Spleen (tissue), 11 donors: ENCODE results near the gene MPND. TPM values are rescaled to one million over a fixed set of nuclear protein-coding genes. Genes with fewer than 3 reads are reported as not detected.

Experiments used
- DNase-seq: peaks from one replicate; pipeline ENCODE4 v3.0.0-alpha.2; 2020
- H3K27ac ChIP-seq, 8 donors: fragments of 200-600 bp; sonication (generic) in 7 of 8; 1 replicate in 4 of 8; 2 replicates in 4 of 8; pipeline versions ENCODE4 v1.5.0 to v1.8.0; 2016 to 2021; ENCODE audit warnings: inconsistent platforms in 4 of 8, mild to moderate bottlenecking in 4 of 8, moderate library complexity in 1 of 8
- H3K27me3 ChIP-seq, 7 donors: fragments of 200-600 bp; sonication (generic) in 6 of 7; replicated peaks in 1 of 7; 1 replicate in 4 of 7; 2 replicates in 3 of 7; pipeline versions ENCODE4 v1.5.0 to v1.8.0; 2016 to 2021; ENCODE audit warnings: inconsistent platforms in 3 of 7, mild to moderate bottlenecking in 1 of 7
- H3K36me3 ChIP-seq, 6 donors: fragments of 200-600 bp; sonication (generic) in 5 of 6; 1 replicate in 4 of 6; 2 replicates in 2 of 6; pipeline versions ENCODE4 v1.5.0 to v1.8.0; 2016 to 2021; ENCODE audit warnings: inconsistent platforms in 2 of 6
- H3K4me1 ChIP-seq, 6 donors: fragments of 200-600 bp; sonication (generic) in 5 of 6; 1 replicate in 3 of 6; 2 replicates in 3 of 6; pipeline versions ENCODE4 v1.5.0 to v1.8.0; 2016 to 2021; ENCODE audit warnings: inconsistent platforms in 3 of 6
- H3K4me3 ChIP-seq, 8 donors: fragments of 200-600 bp; sonication (generic) in 7 of 8; 1 replicate in 4 of 8; 2 replicates in 4 of 8; pipeline versions ENCODE4 v1.5.0 to v1.8.0; 2016 to 2021; ENCODE audit warnings: inconsistent platforms in 4 of 8, mild to moderate bottlenecking in 4 of 8, moderate library complexity in 2 of 8
- H3K9me3 ChIP-seq, 8 donors: fragments of 200-600 bp; sonication (generic) in 7 of 8; 1 replicate in 4 of 8; 2 replicates in 4 of 8; pipeline versions ENCODE4 v1.5.0 to v1.8.0; 2016 to 2021; ENCODE audit warnings: inconsistent platforms in 4 of 8
- POLR2A ChIP-seq, 3 donors: fragments of 450-650 bp; IDR thresholded peaks; one replicate each; pipeline ENCODE4 v1.5.1; 2017; ENCODE audit warnings: antibody characterized with exemption in 3 of 3, mild to moderate bottlenecking in 1 of 3
- POLR2AphosphoS5 ChIP-seq, 3 donors: sonication (generic); formaldehyde crosslinking; IDR thresholded peaks; one replicate each; pipeline ENCODE4 v1.5.1; 2017; ENCODE audit warnings: antibody characterized with exemption in 3 of 3
- WGBS, 5 donors: extraction: QIAGEN DNeasy Blood & Tissue Kit in 3 of 5; methylation state at CpG; one replicate each; pipeline versions ENCODE4 v1.1.5 to v1.1.7; 2013 to 2018; 5-methylcytosine and 5-hydroxymethylcytosine counted together
- intact Hi-C: fragments of 100-400 bp; cut with DNase I; formaldehyde crosslinking; loops from one replicate; pipeline ENCODE4 v1.15.0; 2023; ENCODE audit warnings: low total_unique reads
- polyA plus RNA-seq, 3 donors: library from polyadenylated mRNA; stranded (reverse); fragments of 200-250 nt; gene quantifications; one replicate each; pipeline ENCODE4 v1.2.1, GENCODE V29; 2013
- total RNA-seq, 7 donors: library from RNA; depleted of rRNA in 3 of 7; stranded (reverse); fragments of >200 nt in 3 of 7; fragmentation: NEBNext Ultra II Directional in 4 of 7; extraction: Animal tissue kit (Norgen Biotek cat#: 25700) in 4 of 7; gene quantifications; one replicate each; pipeline versions ENCODE4 v1.1.0 to v1.2.1, GENCODE V29; 2016 to 2021
- TF ChIP-seq, protein P1 (sequence below), 11 experiments: fragments of 200-600 bp in 7 of 11; fragments of 450-650 bp in 4 of 11; sonication (generic) in 4 of 11; IDR thresholded peaks in 8 of 11; conservative IDR thresholded peaks in 3 of 11; 1 replicate in 7 of 11; 2 replicates in 4 of 11; pipeline versions ENCODE4 v1.4.0 to v1.8.0; 2016 to 2021; ENCODE audit warnings: antibody characterized with exemption in 11 of 11, inconsistent platforms in 4 of 11, mild to moderate bottlenecking in 1 of 11
- donor health status: healthy with polysubstance abuse.
- donor health status: DM: no; HTN: no; CAD: no; lungs with moderate emphysema.
- donor health status: DM: no; HTN: no; CAD: no.
- donor health status: Bipolar disorder and iron deficiency.
- donor health status: healthy.
- donor health status: DM: no; HTN: no; CAD: no.
- donor health status: DM: yes; HTN: yes; CAD: no.

MPND gene
- total and polyA plus RNA-seq, 10 donors, result 6.4 to 24.2 (median 16.0) TPM

DNA sequence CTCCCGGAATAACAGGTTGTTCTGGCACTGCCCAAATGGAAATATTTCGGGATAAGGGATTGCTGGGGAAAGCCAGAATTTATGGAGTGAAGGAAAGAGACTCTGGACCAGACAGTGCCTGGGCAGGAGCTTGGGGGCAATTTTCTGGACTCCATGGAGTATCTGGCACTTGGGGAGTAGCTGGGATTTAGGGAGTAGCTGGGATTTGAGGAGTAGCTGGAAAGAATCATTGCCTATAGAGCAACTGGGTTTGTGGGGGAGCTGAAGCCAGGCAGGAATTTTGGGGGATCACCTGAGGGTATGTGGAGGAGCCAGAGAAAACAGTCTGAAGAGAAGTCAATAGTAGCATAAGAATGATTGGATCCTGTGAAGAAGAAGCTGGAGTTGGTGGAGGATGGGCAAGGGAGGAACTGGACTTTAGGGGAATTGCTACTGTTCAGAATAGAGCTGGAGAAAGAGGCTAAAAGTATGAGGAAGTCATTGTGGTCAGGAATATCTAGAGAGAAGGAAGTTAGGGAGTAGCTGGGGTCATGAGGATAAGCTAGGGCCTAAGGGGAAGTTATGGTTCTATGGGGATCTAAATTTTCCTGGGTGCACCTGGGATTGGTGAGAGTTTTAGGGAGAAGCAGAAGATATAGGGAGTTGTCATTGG lies 24.2 kb upstream of the MPND start:
- Histone ChIP-seq H3K36me3 (no peaks in the 10 kb centered on the region), H3K27ac (no peak overlapping the region), H3K4me1 (peaks cover 0 to 8% (median 3%) of the 10 kb centered on the region in 6 donors), H3K9me3 (peaks cover 0 to 36% (median 3%) of the 10 kb centered on the region in 8 donors), H3K4me3 (no peak overlapping the region), H3K27me3 (peaks cover 0 to 26% (median 0%) of the 10 kb centered on the region in 7 donors)
- DNase-seq, result no peak
- 95 to 100% (median 95%) methylated on average over 2 of the region's 2 CpGs for WGBS, 5 donors
- intact Hi-C loops, result no loop called here
- no peak for TF ChIP-seq POLR2A (IDR thresholded peaks at IDR 0.05)
- no peak for TF ChIP-seq POLR2AphosphoS5 (IDR thresholded peaks at IDR 0.05)

- WGBS, 5 donors, result 86 to 95% (median 95%) methylated on average over 2 of the region's 2 CpGs
- intact Hi-C loops, result no loop called here
- Histone ChIP-seq H3K4me1 (no peaks in the 10 kb centered on the region), H3K27me3 (peaks cover 0 to 26% (median 0%) of the 10 kb centered on the region in 7 donors), H3K36me3 (no peaks in the 10 kb centered on the region), H3K4me3 (no peak overlapping the region), H3K9me3 (peaks cover 0 to 36% (median 3%) of the 10 kb centered on the region in 8 donors), H3K27ac (no peak overlapping the region)
- TF ChIP-seq, protein P1, sequence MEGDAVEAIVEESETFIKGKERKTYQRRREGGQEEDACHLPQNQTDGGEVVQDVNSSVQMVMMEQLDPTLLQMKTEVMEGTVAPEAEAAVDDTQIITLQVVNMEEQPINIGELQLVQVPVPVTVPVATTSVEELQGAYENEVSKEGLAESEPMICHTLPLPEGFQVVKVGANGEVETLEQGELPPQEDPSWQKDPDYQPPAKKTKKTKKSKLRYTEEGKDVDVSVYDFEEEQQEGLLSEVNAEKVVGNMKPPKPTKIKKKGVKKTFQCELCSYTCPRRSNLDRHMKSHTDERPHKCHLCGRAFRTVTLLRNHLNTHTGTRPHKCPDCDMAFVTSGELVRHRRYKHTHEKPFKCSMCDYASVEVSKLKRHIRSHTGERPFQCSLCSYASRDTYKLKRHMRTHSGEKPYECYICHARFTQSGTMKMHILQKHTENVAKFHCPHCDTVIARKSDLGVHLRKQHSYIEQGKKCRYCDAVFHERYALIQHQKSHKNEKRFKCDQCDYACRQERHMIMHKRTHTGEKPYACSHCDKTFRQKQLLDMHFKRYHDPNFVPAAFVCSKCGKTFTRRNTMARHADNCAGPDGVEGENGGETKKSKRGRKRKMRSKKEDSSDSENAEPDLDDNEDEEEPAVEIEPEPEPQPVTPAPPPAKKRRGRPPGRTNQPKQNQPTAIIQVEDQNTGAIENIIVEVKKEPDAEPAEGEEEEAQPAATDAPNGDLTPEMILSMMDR (IDR thresholded peaks at IDR 0.05 in 8 of 11, conservative IDR thresholded peaks at IDR 0.05 in 3 of 11), result no peak
- TF ChIP-seq POLR2A (IDR thresholded peaks at IDR 0.05) (no peak), POLR2AphosphoS5 (IDR thresholded peaks at IDR 0.05) (no peak)
- no peak for DNase-seq
These were observed 22.9 kb upstream of the MPND start for GRCh38 chr19:4320419-4320818.

DNA sequence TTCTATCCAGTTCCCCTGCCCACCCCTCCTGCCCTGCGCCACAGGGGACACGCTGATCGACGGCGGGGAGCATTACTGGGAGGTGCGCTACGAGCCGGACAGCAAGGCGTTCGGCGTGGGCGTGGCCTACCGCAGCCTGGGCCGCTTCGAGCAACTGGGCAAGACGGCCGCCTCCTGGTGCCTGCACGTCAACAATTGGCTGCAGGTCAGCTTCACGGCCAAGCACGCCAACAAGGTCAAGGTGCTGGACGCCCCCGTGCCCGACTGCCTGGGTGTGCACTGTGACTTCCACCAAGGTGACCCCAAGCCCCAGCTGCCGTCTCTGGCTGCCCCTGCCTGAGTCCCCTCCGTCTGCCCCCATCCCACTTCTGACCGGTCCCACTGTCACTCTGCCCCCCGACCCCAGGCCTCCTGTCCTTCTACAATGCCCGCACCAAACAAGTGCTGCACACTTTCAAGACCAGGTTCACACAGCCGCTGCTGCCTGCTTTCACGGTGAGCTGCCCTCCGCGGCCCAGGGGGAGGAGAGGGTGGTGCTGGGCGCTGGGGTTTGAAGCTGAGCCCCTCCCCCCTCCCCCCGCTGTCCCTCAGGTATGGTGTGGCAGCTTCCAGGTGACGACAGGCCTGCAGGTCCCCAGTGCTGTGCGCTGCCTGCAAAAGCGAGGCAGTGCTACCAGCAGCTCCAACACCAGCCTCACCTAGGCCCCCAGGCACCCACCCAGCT lies 20.3 kb upstream of the MPND start:
- WGBS, 5 donors, result 77 to 86% (median 83%) methylated on average over 21 to 37 of the region's 37 CpGs
- Histone ChIP-seq H3K4me3 (no peak overlapping the region), H3K36me3 (no peaks in the 10 kb centered on the region)

DNA sequence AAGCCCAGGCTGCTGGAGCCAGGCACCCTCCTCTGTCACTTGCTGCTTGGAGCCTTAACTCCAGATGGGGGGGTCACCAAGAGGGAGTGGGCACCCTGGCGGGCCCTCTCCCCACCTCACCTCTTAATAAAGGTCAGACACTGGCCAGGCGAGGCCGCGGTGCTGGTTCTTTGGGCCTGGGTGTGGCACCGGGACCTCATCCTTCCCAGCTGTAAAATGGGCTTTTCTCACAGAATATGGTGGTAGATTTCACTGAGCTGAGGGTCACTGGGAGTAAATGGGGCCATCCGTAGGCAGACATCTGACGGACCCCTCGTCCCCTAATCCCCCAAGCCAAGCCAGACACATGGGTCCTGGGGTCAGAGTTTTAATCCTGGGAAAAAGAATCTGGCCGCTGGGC lies 19.7 kb upstream of the MPND start:
- WGBS, 5 donors, result 80 to 97% (median 91%) methylated on average over 1 to 9 of the region's 9 CpGs
- H3K27me3 ChIP-seq, result peaks cover 0 to 27% (median 11%) of the 10 kb centered on the region in 7 donors
- no peak overlapping the region for H3K4me3 ChIP-seq
- H3K4me1 ChIP-seq, result peaks cover 3 to 22% (median 17%) of the 10 kb centered on the region in 6 donors
- TF ChIP-seq POLR2AphosphoS5 (IDR thresholded peaks at IDR 0.05) (no peak), POLR2A (IDR thresholded peaks at IDR 0.05) (no peak)
- TF ChIP-seq, protein P1 (IDR thresholded peaks at IDR 0.05 in 8 of 11, conservative IDR thresholded peaks at IDR 0.05 in 3 of 11), result no peak
- H3K27ac ChIP-seq, result no peak overlapping the region
- no peak for DNase-seq
- H3K9me3 ChIP-seq, result peaks cover 0 to 36% (median 3%) of the 10 kb centered on the region in 8 donors
- H3K36me3 ChIP-seq, result no peaks in the 10 kb centered on the region
- intact Hi-C loops, result no loop called here

More for the DNA sequence above, 20.3 kb upstream of the MPND start:
- TF ChIP-seq POLR2AphosphoS5 (IDR thresholded peaks at IDR 0.05) (no peak), POLR2A (IDR thresholded peaks at IDR 0.05) (no peak)
- TF ChIP-seq, protein P1 (IDR thresholded peaks at IDR 0.05 in 8 of 11, conservative IDR thresholded peaks at IDR 0.05 in 3 of 11), result no peak
- peaks cover 0 to 36% (median 3%) of the 10 kb centered on the region in 8 donors for H3K9me3 ChIP-seq
- H3K27me3 ChIP-seq, result peaks cover 0 to 27% (median 11%) of the 10 kb centered on the region in 7 donors
- no peak for DNase-seq
- intact Hi-C loops, result no loop called here
- no peak overlapping the region for H3K27ac ChIP-seq
- H3K4me1 ChIP-seq, result peaks cover 3 to 19% (median 15%) of the 10 kb centered on the region in 6 donors
